ENCODE results near the gene NEXN. TPM values are rescaled to one million over a fixed set of nuclear protein-coding genes. Genes with fewer than 3 reads are reported as not detected.

The NEXN gene
- total RNA-seq, 1 donor from 2014 or later: 4.6 TPM

GRCh38 chr1:77953907-77954306, 65.5 kb downstream of the NEXN start:
- DNase-seq (ENCODE audit: low read depth): no peak
- Histone ChIP-seq H3K4me3 (ENCODE audit: low read depth, low read length) (no peak overlapping the region), H3K36me3 (ENCODE audit: control insufficient read depth, insufficient read depth, low read length) (peaks cover 1% of the 10 kb centered on the region), H3K27me3 (ENCODE audit: control insufficient read depth, insufficient read depth, low read length) (no peaks in the 10 kb centered on the region)
- no peak for TF ChIP-seq CTCF (IDR thresholded peaks at IDR 0.05; ENCODE audit: insufficient read depth, low read length, poor library complexity, severe bottlenecking)

- peaks cover 1% of the 10 kb centered on the region for H3K36me3 ChIP-seq (ENCODE audit: control insufficient read depth, insufficient read depth, low read length)
- no peak for TF ChIP-seq CTCF (IDR thresholded peaks at IDR 0.05; ENCODE audit: insufficient read depth, low read length, poor library complexity, severe bottlenecking)
- no peak for DNase-seq (ENCODE audit: low read depth)
- no peaks in the 10 kb centered on the region for H3K27me3 ChIP-seq (ENCODE audit: control insufficient read depth, insufficient read depth, low read length)
- no peak overlapping the region for H3K4me3 ChIP-seq (ENCODE audit: low read depth, low read length)
Measured at GRCh38 chr1:77954521-77954920, 66.1 kb downstream of the NEXN start.

GRCh38 chr1:77955709-77956108, 67.3 kb downstream of the NEXN start:
- H3K4me3 ChIP-seq (ENCODE audit: low read depth, low read length): no peak overlapping the region

GRCh38 chr1:77956464-77956863, 68.0 kb downstream of the NEXN start:
- peaks cover 3% of the 10 kb centered on the region for H3K36me3 ChIP-seq (ENCODE audit: control insufficient read depth, insufficient read depth, low read length)
- TF ChIP-seq CTCF (IDR thresholded peaks at IDR 0.05; ENCODE audit: insufficient read depth, low read length, poor library complexity, severe bottlenecking): no peak
- H3K4me3 ChIP-seq (ENCODE audit: low read depth, low read length): no peak overlapping the region
- no peak for DNase-seq (ENCODE audit: low read depth)
- H3K27me3 ChIP-seq (ENCODE audit: control insufficient read depth, insufficient read depth, low read length): no peaks in the 10 kb centered on the region

More at GRCh38 chr1:77955709-77956108, 67.3 kb downstream of the NEXN start:
- H3K36me3 ChIP-seq (ENCODE audit: control insufficient read depth, insufficient read depth, low read length): peaks cover 3% of the 10 kb centered on the region
- H3K27me3 ChIP-seq (ENCODE audit: control insufficient read depth, insufficient read depth, low read length): no peaks in the 10 kb centered on the region
- DNase-seq (ENCODE audit: low read depth): no peak
- no peak for TF ChIP-seq CTCF (IDR thresholded peaks at IDR 0.05; ENCODE audit: insufficient read depth, low read length, poor library complexity, severe bottlenecking)

GRCh38 chr1:77958391-77958790, 70.0 kb downstream of the NEXN start:
- no peak for TF ChIP-seq CTCF (IDR thresholded peaks at IDR 0.05; ENCODE audit: insufficient read depth, low read length, poor library complexity, severe bottlenecking)
- no peak for DNase-seq (ENCODE audit: low read depth)
- Histone ChIP-seq H3K27me3 (ENCODE audit: control insufficient read depth, insufficient read depth, low read length) (no peaks in the 10 kb centered on the region), H3K36me3 (ENCODE audit: control insufficient read depth, insufficient read depth, low read length) (peaks cover 1% of the 10 kb centered on the region), H3K4me3 (ENCODE audit: low read depth, low read length) (no peak overlapping the region)

- Histone ChIP-seq H3K4me3 (ENCODE audit: low read depth, low read length) (no peak overlapping the region), H3K36me3 (ENCODE audit: control insufficient read depth, insufficient read depth, low read length) (peaks cover 1% of the 10 kb centered on the region), H3K27me3 (ENCODE audit: control insufficient read depth, insufficient read depth, low read length) (no peaks in the 10 kb centered on the region)
- TF ChIP-seq CTCF (IDR thresholded peaks at IDR 0.05; ENCODE audit: insufficient read depth, low read length, poor library complexity, severe bottlenecking): no peak
- DNase-seq (ENCODE audit: low read depth): no peak
Measured at GRCh38 chr1:77958850-77959249, 70.4 kb downstream of the NEXN start.
